ENCODE data around the gene MROH7.
A peak's percentile ranks its signal among the peaks of the same experiment; 100 is the strongest.

MROH7 gene

DNA sequence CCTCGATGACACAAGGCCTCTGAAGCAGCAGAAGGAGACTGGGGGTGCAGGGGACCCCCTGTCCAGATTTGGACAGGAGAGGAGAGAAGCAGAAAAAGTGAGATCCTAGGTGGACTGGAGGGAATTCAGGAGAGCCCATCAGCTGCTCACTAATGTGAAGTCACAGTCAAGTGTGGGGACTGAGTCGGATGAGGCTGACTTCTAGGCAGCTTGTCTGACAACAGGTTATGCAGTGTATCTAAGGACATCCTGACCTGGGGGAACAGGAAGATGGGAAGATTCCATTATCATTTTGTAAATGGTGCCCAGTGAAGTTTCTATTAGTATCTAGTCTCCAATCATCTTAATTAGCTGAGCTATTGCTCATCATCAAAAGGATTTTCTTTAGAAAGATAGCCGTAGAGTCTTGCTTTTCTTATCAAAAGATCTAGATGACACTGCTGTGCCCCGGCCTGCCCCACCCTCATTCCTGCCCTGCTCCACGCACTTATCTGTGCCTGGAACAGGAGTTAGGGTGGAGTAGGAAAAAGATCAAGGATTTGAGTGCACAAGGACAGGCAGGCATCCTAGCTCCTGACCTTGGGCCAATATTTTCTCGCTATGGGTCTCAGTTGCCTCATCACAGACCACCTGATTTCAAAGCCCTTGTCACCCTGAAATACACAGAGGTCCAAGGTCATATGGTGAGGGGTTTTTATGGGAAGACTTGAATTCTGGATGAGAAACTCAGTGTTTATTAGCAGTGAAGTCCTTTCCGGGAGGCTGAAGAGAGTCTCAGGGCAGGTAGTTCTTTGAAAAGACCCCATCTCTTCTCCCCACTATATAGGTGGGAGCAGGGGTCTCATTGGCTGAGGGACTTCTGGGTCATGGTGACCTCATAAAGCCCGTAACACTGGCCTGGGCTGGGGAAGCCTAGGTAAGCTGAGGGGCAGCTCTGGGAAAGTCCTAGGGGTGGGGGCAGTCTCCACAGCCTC is at the start of gene MROH7:
Gene MROH7, plus strand, starts transcription at position 924 of the 974 bp plus-strand sequence. CDS start 11,141 bp downstream, outside the sequence.
- no peak for DNase-seq

DNA sequence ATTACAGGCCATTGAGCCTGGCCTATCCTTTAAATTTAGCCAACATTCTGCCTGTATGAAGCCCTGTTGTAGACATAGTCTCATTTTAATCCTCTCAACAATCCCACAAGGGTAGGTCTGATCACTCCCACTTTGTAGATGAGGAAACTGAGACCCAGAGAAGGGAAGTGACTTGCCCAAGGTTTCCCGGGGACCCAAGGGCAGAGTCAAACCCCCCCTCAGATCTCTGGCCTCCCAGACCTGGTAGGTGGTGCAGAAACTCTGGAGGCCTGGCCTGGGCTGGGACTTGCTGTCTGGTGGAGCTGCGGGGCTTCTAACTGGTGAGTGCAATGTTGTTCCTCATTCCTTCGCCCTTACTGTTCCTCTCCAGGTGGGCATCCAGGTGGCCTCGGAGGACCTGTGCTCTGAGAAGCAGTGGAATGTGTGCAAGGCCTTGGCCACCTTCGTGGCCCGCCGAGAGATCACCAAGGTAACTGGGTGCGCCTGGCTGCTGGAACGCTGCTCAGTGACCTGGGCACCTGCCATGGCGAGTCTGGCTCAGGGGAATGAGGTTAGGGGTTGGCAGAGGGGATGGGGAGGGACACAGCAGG is 47.9 kb upstream of the MROH7 start:
- DNase-seq = no peak

DNA sequence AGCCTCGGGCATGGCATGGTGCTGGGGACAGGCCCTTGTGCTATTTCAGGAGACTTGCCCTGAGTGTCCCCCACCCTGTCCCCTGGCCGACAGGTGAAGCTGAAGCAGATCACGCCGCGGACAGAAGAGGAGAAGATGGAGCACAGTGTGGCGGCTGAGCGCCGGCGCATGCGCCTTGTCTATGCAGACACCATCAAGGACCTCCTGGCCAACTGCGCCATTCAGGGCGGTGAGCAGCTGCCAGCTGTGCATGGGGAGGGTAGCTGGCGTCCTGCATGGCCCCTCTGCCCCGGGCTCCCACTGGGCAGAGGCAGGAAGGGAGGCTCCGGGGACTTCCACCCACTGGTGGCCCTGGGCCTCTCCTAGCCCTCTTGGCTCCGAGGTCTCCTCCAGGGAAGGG is 47.1 kb upstream of the MROH7 start:
- no peak for DNase-seq

DNA sequence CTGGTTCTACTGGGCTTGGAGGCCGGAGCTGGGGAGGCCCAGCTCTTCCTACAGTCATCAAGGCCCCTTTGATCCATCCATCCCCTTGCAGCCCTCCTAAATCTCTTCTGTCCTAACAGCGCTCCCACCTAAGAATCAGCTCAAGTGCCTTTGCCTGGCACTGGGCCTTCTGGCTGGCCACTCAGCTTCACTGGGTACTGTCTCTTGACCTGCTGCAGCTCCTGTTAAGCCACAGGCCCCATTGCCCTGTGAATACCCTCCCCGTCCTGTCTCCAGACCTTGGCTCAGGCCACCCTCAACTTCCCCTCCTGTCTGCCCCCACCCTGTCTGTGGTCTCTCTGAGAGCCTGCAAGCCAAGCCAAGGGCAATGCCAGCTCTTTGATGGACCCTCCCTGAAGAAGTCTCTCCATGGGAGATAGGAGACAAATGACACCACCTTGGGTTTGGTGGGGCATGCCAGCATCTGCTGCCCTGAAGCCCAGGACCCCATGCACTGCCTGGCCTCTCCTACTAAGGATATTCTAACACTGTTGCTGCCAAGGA is 45.6 kb upstream of the MROH7 start:
- DNase-seq = no peak

DNA sequence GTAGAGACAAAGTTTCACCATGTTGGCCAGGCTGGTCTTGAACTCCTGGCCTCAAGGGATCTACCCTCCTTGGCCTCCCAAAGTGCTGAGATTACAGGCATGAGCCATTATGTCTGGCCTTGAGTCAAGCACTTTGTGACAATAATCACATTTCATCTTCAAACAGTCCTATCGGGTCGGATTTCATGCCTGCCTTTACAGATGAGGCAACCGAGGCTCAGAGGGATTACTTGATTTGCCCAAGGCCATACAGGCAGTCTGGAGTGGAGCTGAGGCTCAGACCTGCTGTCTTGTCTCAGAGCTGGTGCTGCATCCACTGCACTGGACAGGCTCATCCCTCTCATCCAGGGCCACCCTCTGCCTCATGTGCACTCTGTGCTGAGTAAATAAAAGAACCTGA is 44.8 kb upstream of the MROH7 start:
- DNase-seq = peak in 1 of 2 experiments; percentile 15

DNA sequence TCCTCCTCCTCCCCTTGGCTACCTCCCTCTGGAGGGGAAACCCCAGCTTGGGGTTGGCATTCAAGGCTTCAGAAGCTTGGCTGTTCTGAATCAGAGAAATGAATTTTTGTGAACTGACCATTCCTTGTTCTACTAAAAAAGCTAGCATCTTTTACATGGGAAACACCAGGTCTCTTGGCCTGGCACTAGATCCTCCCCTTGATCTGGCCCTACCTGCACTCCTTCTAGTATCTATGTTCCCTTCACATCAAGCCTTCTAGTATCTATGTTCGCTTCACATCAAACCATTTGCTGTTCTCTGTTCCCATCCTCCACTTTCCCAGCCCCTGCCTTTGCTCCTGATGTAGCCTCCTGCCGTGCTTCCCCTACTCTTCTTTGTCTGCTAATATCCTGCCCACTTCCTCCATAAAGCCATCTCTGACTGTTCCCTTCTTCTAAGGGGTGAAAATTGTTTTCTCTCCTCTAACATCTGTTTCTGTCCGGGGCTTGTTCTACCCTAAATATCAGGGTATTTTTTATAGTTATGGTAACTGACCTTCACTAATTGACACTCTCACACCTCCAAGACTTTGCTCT is 44.0 kb upstream of the MROH7 start:
- no peak for DNase-seq

DNA sequence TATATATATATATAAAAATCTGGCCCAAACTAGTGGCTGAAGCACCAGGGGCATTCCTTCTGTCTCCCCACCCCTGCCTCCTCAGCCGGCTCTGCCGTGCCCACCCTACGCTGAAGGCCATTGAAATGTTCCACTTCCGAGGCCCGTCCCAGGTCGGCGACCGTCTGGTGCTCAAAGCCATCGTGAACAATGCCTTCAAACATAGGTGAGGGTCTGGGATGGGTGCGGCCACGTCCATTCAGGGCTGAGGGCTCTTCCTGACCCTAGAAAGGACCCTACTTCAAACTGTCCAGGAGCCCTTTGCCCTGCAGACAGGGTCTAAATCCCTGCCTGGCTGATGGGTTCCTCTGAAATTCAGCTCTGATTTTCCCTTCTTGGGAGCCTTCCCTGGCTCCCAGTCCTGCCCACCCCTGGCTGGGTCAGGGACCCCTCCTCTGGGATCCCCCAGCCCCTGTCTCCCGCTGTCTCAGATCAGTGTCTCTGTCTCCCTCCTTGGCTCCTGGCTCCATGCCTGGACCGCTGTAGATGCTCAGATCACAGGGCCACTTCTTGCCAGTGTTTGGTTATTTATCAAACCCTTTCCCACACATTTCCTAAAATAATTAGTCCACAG is 42.3 kb upstream of the MROH7 start:
- no peak for DNase-seq

DNA sequence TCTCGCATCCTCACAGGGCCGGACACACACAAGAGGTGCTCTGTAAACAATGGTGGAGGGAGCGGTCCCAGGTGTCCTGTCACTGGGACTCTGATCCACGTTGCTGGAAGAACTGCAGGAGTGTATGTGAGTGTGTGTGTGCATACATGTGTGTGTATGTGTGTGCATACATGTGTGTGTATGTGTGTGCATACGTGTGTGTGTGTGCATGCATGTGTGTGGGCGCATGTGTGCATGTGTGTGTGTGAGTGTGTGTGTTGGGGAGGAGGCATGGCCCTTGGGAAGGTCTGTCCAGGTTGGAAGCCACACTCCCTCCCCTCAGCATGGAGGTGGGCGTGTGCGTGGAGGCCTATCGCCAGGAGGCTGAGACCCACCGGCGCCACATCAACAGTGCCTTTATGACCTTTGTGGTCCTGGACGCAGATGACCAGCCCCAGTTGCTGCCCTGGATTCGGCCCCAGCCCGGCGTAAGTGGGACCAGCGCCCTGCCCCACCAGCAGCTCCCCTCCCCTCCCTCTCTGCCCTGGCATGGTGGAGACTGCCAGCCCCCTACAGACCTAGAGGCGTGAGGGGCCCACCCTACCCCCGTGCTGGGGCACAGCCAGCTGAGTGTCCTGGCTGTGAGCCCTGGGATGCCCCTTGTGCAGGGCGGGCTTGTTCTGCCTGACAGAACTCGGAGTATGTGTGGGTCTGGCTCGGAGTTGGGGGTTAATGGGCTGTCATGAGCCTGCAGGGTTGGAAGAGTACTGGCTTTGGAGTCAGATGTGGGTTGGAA is 40.5 kb upstream of the MROH7 start:
- no peak for DNase-seq

DNA sequence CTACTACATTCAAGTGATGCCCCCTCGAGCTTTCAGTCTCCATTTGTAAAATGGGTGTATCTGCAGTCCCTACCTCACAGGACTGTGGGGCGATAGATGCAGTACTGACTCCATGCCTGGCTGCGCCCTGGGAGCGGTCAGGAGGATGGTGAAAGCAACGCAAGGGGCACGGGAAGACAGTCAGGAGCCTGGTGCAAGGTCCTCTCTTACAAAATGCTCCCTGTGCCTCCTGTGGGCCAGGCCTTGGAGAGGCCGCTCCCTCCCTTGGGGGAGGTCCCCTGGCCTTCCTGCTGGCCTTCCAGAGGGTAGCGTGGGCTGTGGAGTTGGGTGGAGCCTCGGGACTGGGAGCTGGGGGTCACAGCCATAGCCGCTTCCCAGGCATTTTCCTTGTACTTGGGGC is 39.9 kb upstream of the MROH7 start:
- DNase-seq = no peak

DNA sequence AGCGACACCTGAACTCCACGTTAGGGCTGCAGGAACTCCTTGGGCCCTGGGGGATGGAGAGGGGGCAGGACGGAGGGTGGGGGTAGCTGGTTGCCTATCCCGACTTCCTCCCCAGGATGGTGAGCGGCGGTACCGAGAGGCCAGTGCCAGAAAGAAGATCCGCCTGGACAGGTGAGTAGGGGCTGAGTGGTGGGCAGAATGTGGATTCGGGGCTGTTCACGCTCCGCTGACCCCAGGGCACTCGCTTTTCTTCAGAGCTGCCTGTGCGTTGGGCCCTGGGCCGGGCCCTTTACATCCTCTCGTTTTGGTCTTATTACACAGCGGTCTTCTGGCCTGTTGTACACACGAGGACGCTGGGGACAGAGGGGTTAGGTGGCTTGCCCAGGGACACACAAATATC is 39.0 kb upstream of the MROH7 start:
- DNase-seq = no peak

DNA sequence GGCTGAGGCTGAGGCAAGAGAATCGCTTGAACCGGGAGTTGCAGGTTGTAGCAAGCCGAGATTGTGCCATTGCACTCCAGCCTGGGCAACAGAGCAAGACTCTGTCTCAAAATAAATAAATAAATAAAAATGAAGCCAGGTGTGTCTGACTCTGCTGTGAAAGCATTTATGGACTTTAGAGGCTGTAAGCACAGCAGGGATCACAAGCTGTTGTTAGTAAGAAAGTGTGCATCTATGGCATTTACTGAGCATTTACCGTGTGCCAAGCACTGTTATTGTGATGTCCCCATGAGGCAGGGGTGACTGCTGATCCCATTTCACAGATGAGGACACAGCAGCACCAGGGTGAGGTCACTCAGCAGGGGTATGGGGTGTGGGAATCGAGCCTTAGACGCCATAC is 38.3 kb upstream of the MROH7 start:
- no peak for DNase-seq

DNA sequence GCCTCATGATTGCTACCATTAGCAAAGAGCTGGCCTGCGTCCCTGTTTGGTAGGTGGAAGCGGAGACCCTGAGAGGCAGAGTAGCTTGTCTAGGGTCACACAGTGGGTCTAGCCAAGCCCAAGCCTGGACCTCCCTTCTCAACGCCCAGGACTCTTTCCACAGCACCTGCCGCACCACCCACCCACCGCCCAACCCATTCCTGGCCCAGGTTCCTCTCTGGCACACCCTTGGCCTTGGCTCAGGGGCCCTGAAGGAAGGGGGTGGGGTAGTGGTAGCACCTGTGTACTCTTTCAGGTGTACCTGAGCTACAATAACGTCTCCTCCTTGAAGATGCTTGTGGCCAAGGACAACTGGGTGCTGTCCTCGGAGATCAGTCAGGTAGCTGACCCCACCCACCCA is 37.5 kb upstream of the MROH7 start:
- no peak for DNase-seq

DNA sequence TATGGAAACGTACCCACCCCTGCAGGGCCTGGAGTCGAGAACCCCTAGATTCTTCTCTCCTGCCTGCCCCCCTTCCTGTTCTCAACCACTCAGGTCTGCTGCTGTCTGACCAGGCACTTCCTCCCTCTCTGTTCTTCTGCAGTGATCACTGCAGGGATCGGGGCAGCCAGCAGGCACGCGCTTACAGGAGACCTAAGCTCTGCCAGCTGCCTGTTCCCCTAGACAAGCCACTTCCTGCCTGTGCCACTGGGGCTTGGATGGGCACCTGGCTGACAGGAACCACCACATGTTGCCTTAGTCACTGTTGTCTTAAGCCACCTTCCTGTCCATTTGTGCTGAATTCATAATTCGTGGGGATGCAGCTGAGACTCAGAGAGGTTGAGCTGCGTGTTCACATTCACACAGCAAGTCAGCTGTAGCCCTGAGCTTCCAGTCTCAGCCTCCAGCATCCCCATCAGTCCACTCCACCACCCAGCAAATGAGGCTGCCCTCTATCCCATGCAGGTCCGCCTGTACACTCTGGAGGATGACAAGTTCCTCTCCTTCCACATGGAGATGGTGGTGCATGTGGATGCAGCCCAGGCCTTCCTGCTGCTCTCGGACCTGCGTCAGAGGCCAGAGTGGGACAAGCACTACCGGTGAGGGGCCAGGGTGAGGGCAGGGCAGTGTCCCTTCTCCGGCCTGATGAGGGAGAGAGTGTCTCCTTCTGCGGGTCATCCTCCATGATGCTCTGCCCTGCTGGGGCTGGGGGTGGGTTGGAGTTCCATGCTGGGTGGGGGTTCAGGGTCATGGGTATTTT is 36.8 kb upstream of the MROH7 start:
- peak in 1 of 2 experiments; percentile 5 for DNase-seq

DNA sequence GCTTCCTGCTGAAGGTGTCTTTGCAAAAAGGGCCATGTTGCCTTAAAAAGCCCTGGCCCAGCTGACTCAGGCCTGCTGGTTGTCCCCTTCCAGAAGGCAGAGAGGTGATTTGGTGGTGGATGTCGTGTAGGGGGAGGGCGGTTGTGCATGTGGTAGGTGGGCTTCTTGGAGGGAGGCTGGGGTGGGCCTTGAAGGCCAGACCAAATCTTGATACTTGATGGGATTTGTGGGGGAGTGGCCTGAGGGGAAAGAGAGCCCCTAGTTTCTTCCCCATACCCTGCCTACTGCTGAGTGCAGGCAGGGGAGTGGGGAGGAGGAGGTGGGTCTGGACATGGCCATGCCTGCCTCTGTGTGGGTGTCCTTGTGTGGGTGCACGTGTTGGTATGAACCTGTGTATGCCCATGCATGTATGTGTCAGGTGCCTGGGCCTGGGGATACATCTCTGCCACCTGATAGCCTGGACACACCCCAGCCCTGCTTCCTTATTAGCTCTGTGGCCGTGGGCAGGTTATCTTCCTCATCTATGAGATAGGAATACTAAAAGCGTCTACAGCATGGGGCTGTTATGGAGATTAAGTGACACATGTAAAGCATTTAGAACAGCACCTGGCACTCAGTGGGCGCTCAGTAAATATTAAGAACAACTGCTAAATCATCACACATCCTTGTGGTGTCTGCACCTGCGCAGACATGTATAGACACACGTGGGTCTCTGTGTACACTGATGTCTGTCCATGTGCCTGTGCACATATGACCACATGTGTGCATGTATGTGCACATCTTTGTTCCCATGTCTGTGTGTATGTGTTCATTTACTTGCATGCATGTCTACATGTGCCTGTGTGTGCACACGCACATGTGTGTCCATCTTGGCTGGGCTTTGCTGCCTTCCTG is 35.2 kb upstream of the MROH7 start:
- no peak for DNase-seq

DNA sequence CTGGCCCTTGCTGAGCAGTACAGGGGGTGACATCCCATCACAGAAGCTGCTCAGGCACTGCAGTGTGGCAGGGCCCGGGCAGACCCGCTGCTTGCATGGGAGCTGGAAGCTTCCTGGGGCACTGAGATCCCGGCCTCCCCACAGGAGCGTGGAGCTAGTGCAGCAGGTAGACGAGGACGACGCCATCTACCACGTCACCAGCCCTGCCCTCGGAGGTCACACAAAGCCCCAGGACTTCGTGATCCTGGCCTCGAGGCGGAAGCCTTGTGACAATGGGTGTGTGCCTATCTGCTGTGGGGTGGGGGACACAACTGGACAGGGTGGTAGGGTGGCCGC is 34.6 kb upstream of the MROH7 start:
- no peak for DNase-seq

DNA sequence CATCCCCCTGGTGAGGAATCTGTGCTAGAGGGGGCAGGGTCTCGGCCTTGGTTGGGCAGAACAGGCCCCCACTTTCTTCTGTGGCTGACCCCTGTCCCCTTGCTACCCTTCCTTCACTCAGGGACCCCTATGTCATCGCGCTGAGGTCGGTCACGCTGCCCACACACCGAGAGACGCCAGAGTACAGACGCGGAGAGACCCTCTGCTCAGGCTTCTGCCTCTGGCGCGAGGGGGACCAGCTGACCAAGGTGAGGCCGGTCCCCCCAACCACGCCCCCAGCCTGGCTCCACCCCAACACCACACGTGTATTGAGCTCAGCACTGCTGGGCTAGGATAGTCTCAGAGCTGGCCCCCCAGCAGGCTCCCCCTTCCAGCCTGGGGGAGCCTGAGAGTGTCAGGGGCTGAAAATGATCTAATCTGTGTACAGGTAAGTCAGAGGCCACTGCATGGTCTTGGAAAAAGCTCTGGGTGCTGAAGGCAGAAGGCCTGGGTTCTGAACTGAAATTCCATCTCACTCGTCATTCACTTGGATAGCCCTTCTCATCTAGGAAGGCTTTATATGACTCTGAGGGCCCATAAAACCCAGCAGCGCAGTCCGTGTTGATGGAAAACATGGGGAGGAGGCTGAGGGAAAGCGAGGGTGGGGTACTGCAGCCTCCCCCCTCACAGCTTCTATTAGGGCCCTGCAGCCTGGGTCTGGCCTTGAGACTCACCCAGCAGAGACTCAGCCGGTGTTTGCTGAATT is 33.6 kb upstream of the MROH7 start:
- no peak for DNase-seq

DNA sequence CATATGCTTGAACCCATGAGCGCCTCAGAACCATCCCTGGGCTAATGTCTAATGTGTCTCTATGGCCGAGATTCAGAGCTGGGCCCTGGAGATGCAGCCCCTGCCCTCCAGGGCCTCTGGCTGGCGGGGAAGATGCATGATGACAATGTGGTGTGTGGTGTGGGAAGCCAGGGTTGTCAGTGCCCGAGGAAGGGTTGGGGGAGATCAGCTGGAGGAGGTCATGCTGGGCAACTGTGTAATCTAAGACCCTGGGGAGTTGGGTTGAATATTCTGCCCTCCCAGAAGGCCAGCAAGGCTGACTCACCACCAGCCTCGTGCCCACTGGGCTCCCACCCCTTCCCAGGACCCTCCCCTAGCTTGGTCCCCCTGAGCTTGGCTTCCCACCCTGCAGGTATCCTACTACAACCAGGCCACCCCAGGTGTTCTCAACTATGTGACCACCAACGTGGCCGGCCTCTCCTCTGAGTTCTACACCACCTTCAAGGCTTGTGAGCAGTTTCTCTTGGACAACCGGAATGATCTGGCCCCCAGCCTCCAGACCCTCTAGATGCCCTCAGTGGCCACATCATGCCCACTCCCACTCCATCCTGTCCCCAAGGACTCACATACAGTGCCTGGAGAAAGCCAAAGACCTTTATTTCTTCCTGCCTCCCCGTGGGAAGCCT is 32.9 kb upstream of the MROH7 start:
- no peak for DNase-seq

DNA sequence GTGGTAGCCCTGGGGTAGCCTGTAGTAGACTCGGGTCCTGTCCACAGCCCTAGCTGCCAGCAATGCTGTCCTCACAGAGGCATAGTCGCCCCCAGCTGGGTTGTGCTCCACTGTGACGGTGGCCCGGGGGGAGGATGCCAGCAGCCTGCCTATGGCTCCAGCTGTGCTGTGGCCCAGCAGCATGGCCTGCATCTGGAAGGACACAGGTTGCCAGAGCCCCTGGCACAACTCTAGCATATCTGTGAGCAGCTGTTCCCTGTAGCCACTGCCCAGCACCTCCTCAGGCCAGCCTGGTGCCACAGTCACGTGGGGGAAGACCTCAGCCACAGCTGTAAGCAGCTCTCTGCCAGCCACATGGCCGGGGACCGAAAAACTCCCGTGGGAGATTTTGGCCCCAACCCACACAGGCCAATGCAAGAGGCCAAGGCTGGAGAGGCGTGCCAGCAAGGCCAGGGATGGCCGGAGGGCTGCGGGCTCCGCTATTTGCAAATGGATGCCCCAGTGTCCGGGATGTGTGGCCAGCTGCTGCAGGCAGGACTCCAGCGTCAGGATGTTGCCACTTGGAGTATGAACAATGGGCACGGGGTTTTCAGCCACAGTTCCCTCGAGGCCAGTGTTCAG is 32.2 kb upstream of the MROH7 start:
- no peak for DNase-seq

DNA sequence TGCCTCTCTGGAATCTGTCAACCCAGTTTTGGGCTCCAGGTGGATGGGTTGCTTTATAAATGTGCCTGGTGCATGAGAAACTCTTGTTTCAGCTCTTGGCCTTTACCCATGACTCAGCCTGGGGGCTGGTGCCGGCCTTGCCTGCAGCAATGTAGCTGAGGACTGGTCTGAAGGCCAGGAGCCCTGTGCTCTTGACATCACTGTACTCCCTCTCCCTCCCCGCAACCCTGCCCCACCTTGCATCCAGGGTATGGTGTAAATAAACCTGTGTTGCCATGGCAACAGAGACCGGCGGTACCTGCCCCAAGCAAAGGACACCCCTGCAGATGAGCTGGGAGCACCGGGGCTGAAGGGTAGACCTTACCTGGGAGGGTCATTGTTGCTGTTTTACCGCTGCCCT is 31.5 kb upstream of the MROH7 start:
- DNase-seq = no peak

Measured in NCI-H524 (cell line).